Fibroblast of pulmonary artery (primary cell): ENCODE results near the gene TFCP2.

Source experiments
- DNase-seq: peaks from one replicate; pipeline ENCODE4 v3.0.0-alpha.2; 2010; ENCODE audit warnings: low read depth
- H3K4me3 ChIP-seq: replicated peaks from 2 replicates; pipeline ENCODE4 v1.5.1; 2011; ENCODE audit warnings: low read depth, mild to moderate bottlenecking, control low read depth, low read length, moderate library complexity
- CTCF ChIP-seq: IDR thresholded peaks from 2 replicates; pipeline ENCODE4 v1.5.1; 2011; ENCODE audit warnings: mild to moderate bottlenecking, control low read depth, low read length, inconsistent platforms; ENCODE audit errors: missing control alignments

The TFCP2 gene

GRCh38 chr12:51197736-51198567 lies 25.0 kb upstream of the TFCP2 start:
- DNase-seq = no peak
- no peak for TF ChIP-seq CTCF
- H3K4me3 ChIP-seq = no peak overlapping the region

DNA sequence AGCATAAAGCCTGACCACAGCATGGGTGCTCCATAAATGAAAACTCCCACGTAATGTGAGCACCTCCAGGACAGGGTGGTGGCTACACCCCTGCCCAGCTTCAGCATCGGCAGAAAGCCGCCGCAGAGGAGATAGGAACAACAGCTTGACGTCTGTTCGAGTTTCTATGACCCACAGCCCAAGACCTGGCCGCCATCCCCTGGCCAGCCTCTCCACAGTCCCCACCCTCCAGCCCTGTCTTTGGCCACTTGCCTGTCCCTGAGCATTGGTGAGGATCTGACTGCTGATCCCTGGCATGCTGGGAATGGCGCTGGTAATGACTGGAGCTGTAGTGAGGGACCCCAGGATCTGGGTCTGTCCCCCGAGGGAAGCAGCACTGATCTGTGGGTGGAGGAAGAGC lies 23.6 kb upstream of the TFCP2 start:
- no peak for TF ChIP-seq CTCF
- no peak for DNase-seq
- no peak overlapping the region for H3K4me3 ChIP-seq

DNA sequence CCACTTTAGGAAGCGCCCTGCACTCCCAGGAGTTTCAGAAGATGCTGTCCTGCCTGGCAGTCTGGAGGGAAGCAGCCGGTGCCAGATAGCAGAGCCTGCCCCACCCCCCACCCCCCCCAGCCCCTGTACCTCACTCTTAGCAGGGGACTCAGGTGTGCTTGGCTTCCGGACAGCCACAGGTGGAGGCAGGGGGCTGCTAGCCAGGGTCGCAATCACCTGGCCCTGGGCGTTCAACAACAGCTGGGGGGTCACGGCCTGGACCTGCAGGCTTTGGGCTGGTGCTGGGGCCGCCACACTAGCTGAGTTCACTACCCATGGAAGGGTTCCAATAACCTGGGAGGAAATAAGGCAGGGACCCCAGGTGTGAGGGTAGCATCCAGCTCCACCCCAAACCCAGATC lies 22.9 kb upstream of the TFCP2 start:
- no peak for TF ChIP-seq CTCF
- H3K4me3 ChIP-seq = no peak overlapping the region
- DNase-seq = no peak

GRCh38 chr12:51192284-51192671 lies 19.3 kb upstream of the TFCP2 start:
- DNase-seq = no peak
- H3K4me3 ChIP-seq = no peak overlapping the region
- no peak for TF ChIP-seq CTCF

- DNase-seq = no peak
- TF ChIP-seq CTCF = no peak
- no peak overlapping the region for H3K4me3 ChIP-seq
Measured at GRCh38 chr12:51191516-51192283, 18.8 kb upstream of the TFCP2 start.

GRCh38 chr12:51190820-51191219 lies 17.9 kb upstream of the TFCP2 start:
- TF ChIP-seq CTCF = no peak
- H3K4me3 ChIP-seq = no peak overlapping the region
- no peak for DNase-seq
